ENCODE measurements around the gene CD9.

Gene CD9

DNA sequence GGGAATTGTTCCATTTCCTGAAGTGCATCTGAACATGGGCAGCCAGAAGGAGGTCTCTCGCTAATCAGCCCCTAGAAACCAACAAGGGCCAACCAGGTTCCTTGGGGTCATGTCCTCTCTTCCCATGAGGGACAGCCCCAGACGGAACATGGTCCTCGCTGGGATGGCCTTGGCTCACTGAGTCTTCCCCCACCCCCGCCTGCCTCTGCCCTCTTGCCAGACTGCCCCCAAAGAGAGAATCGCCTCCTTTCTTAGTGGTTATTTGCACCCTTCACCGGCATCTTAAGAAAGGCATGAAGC is 36.4 kb downstream of the CD9 start:
- Histone ChIP-seq H3K4me3 (ENCODE audit: low read depth in 1 of 2, low read length in 2 of 2) (no peak overlapping the region), H3K27ac (ENCODE audit: low read depth, low read length) (no peak overlapping the region), H3K4me1 (ENCODE audit: control insufficient read depth in 1 of 2, insufficient read depth in 2 of 2, low read length in 2 of 2) (peaks cover 52% of the 10 kb centered on the region in 2 donors), H3K36me3 (ENCODE audit: control insufficient read depth in 1 of 2, insufficient read depth in 2 of 2, low read length in 2 of 2) (peaks cover 22 to 43% of the 10 kb centered on the region in 2 donors), H3K9me3 (ENCODE audit: control insufficient read depth in 1 of 2, low read length in 2 of 2) (no peaks in the 10 kb centered on the region), H3K27me3 (ENCODE audit: control insufficient read depth in 1 of 2, insufficient read depth in 2 of 2, low read length in 2 of 2) (no peaks in the 10 kb centered on the region), H3K9ac (ENCODE audit: low read depth in 1 of 2, low read length in 2 of 2) (no peak overlapping the region)

DNA sequence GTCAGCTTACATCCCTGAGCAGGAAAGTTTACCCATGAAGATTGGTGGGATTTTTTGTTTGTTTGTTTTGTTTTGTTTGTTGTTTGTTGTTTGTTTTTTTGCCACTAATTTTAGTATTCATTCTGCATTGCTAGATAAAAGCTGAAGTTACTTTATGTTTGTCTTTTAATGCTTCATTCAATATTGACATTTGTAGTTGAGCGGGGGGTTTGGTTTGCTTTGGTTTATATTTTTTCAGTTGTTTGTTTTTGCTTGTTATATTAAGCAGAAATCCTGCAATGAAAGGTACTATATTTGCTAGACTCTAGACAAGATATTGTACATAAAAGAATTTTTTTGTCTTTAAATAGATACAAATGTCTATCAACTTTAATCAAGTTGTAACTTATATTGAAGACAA is 37.6 kb downstream of the CD9 start:
- no peak overlapping the region for H3K27ac ChIP-seq (ENCODE audit: low read depth, low read length)
- H3K36me3 ChIP-seq (ENCODE audit: control insufficient read depth in 1 of 2, insufficient read depth in 2 of 2, low read length in 2 of 2) = peaks cover 22 to 43% of the 10 kb centered on the region in 2 donors
- peaks cover 43 to 46% of the 10 kb centered on the region in 2 donors for H3K4me1 ChIP-seq (ENCODE audit: control insufficient read depth in 1 of 2, insufficient read depth in 2 of 2, low read length in 2 of 2)
- no peak overlapping the region for H3K9ac ChIP-seq (ENCODE audit: low read depth in 1 of 2, low read length in 2 of 2)
- no peaks in the 10 kb centered on the region for H3K9me3 ChIP-seq (ENCODE audit: control insufficient read depth in 1 of 2, low read length in 2 of 2)
- no peaks in the 10 kb centered on the region for H3K27me3 ChIP-seq (ENCODE audit: control insufficient read depth in 1 of 2, insufficient read depth in 2 of 2, low read length in 2 of 2)
- no peak overlapping the region for H3K4me3 ChIP-seq (ENCODE audit: low read depth in 1 of 2, low read length in 2 of 2)

DNA sequence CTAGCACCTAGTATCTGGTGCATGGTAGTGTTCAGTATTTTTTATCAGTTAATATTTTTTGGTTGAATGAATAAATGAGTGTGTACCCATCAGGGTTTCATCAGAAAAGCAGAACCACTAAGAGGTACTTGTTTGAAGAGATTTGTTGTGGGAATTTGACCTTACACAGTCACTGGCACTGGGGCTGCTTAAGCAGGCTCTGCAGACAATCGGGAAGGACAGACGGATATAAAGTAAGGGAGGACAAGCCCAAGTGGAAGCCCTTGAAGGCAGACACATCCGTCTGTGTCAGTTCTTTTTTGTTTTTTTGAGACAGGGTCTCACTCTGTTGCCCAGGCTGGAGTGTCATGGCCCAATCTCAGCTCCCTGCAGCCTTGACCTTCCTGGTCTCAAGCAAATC is 38.7 kb downstream of the CD9 start:
- Histone ChIP-seq H3K4me3 (ENCODE audit: low read depth in 1 of 2, low read length in 2 of 2) (no peak overlapping the region), H3K36me3 (ENCODE audit: control insufficient read depth in 1 of 2, insufficient read depth in 2 of 2, low read length in 2 of 2) (peaks cover 22 to 36% of the 10 kb centered on the region in 2 donors), H3K4me1 (ENCODE audit: control insufficient read depth in 1 of 2, insufficient read depth in 2 of 2, low read length in 2 of 2) (peaks cover 32 to 36% of the 10 kb centered on the region in 2 donors), H3K9me3 (ENCODE audit: control insufficient read depth in 1 of 2, low read length in 2 of 2) (no peaks in the 10 kb centered on the region), H3K27me3 (ENCODE audit: control insufficient read depth in 1 of 2, insufficient read depth in 2 of 2, low read length in 2 of 2) (no peaks in the 10 kb centered on the region), H3K9ac (ENCODE audit: low read depth in 1 of 2, low read length in 2 of 2) (no peak overlapping the region), H3K27ac (ENCODE audit: low read depth, low read length) (no peak overlapping the region)

DNA sequence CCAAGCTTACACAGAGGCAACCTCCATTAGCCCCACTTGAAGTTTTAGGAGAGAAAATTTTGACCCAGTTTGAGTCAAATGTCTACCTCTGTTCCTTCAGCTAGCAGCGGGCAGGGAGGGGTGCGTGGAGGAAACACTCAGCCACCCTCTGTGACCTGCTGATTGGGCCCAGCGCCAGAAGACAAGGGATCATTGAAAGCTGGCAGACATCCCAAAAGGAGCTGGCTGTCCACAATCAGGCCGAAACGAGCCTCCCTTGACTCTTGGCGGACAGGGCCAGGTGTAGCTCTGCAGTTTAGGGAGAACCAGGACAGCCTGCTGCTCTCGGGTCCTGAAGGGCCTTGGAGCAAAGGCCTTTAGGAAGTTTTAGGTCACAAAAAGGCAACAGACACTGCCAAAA is 41.3 kb downstream of the CD9 start:
- no peaks in the 10 kb centered on the region for H3K9me3 ChIP-seq (ENCODE audit: control insufficient read depth in 1 of 2, low read length in 2 of 2)
- no peaks in the 10 kb centered on the region for H3K27me3 ChIP-seq (ENCODE audit: control insufficient read depth in 1 of 2, insufficient read depth in 2 of 2, low read length in 2 of 2)
- no peak overlapping the region for H3K4me3 ChIP-seq (ENCODE audit: low read depth in 1 of 2, low read length in 2 of 2)
- no peak overlapping the region for H3K9ac ChIP-seq (ENCODE audit: low read depth in 1 of 2, low read length in 2 of 2)
- H3K27ac ChIP-seq (ENCODE audit: low read depth, low read length) = no peak overlapping the region
- peaks cover 11 to 13% of the 10 kb centered on the region in 2 donors for H3K4me1 ChIP-seq (ENCODE audit: control insufficient read depth in 1 of 2, insufficient read depth in 2 of 2, low read length in 2 of 2)
- H3K36me3 ChIP-seq (ENCODE audit: control insufficient read depth in 1 of 2, insufficient read depth in 2 of 2, low read length in 2 of 2) = peaks cover 18% of the 10 kb centered on the region in 2 donors

DNA sequence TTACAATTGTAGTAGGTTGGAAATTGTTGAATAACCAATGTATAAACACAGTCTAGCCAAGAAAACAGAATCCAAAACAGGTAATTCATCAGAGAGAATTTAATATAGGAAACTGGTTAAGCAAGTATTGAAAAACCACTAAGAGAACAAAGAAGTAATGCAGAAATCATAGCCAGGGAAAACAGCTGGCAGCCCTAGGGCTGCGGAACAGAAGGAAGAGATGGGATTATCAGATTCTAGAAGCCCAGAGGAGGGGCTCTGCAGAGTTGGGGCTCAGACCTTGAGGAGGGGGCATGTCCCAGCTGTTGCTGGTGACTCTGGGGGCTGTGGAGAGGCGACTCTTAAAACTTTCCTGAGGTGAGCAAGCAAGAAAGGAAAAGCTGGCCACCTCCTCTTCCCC is 49.4 kb downstream of the CD9 start:
- Histone ChIP-seq H3K9me3 (ENCODE audit: control insufficient read depth in 1 of 2, low read length in 2 of 2) (no peaks in the 10 kb centered on the region), H3K4me1 (ENCODE audit: control insufficient read depth in 1 of 2, insufficient read depth in 2 of 2, low read length in 2 of 2) (no peaks in the 10 kb centered on the region), H3K27me3 (ENCODE audit: control insufficient read depth in 1 of 2, insufficient read depth in 2 of 2, low read length in 2 of 2) (no peaks in the 10 kb centered on the region), H3K27ac (ENCODE audit: low read depth, low read length) (no peak overlapping the region), H3K36me3 (ENCODE audit: control insufficient read depth in 1 of 2, insufficient read depth in 2 of 2, low read length in 2 of 2) (no peaks in the 10 kb centered on the region), H3K4me3 (ENCODE audit: low read depth in 1 of 2, low read length in 2 of 2) (no peak overlapping the region), H3K9ac (ENCODE audit: low read depth in 1 of 2, low read length in 2 of 2) (no peak overlapping the region)

DNA sequence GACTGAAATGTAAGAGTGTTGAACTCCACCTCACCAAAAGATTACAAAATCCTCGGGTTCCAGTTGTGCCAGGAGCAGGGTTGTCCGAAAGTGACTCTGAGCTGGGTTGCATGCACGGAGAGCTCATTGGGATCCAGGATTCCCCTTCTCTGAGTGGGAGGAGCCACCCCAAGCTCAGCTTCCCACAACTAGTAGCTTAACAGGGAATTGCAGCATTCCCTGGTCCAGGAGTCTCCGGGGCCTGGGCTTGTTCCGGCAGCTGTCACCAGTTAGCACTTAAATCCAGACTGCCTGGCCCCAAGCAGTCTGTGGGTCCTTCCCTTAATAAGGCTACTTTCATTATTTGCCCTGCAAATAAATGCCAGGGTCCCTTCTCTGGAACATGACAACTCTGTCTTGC is 50.1 kb downstream of the CD9 start:
- Histone ChIP-seq H3K9ac (ENCODE audit: low read depth in 1 of 2, low read length in 2 of 2) (no peak overlapping the region), H3K36me3 (ENCODE audit: control insufficient read depth in 1 of 2, insufficient read depth in 2 of 2, low read length in 2 of 2) (no peaks in the 10 kb centered on the region), H3K27me3 (ENCODE audit: control insufficient read depth in 1 of 2, insufficient read depth in 2 of 2, low read length in 2 of 2) (no peaks in the 10 kb centered on the region), H3K4me1 (ENCODE audit: control insufficient read depth in 1 of 2, insufficient read depth in 2 of 2, low read length in 2 of 2) (no peaks in the 10 kb centered on the region), H3K4me3 (ENCODE audit: low read depth in 1 of 2, low read length in 2 of 2) (no peak overlapping the region), H3K27ac (ENCODE audit: low read depth, low read length) (no peak overlapping the region), H3K9me3 (ENCODE audit: control insufficient read depth in 1 of 2, low read length in 2 of 2) (no peaks in the 10 kb centered on the region)

DNA sequence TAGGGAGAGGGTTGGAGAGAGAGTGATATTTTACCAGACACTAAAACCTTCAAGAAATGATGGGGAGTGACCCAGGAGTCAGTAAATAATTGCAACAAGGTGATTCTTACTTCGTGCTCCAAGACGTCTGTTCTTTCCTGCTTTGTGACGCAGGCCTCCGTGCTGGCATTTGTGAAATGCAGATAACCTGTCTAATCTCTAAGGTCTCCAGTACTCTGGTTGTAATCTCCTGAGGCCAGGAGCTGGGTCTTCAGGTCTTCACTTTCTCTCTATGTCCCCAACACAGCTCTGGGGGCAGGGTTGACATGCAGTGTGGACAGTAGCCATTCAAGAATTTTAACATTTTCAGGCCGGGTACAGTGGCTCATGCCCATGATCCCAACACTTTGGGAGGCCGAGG is 53.1 kb downstream of the CD9 start:
- no peak overlapping the region for H3K9ac ChIP-seq (ENCODE audit: low read depth in 1 of 2, low read length in 2 of 2)
- no peaks in the 10 kb centered on the region for H3K27me3 ChIP-seq (ENCODE audit: control insufficient read depth in 1 of 2, insufficient read depth in 2 of 2, low read length in 2 of 2)
- H3K27ac ChIP-seq (ENCODE audit: low read depth, low read length) = no peak overlapping the region
- peaks cover 0 to 1% of the 10 kb centered on the region in 2 donors for H3K9me3 ChIP-seq (ENCODE audit: control insufficient read depth in 1 of 2, low read length in 2 of 2)
- no peaks in the 10 kb centered on the region for H3K4me1 ChIP-seq (ENCODE audit: control insufficient read depth in 1 of 2, insufficient read depth in 2 of 2, low read length in 2 of 2)
- H3K4me3 ChIP-seq (ENCODE audit: low read depth in 1 of 2, low read length in 2 of 2) = no peak overlapping the region
- no peaks in the 10 kb centered on the region for H3K36me3 ChIP-seq (ENCODE audit: control insufficient read depth in 1 of 2, insufficient read depth in 2 of 2, low read length in 2 of 2)

DNA sequence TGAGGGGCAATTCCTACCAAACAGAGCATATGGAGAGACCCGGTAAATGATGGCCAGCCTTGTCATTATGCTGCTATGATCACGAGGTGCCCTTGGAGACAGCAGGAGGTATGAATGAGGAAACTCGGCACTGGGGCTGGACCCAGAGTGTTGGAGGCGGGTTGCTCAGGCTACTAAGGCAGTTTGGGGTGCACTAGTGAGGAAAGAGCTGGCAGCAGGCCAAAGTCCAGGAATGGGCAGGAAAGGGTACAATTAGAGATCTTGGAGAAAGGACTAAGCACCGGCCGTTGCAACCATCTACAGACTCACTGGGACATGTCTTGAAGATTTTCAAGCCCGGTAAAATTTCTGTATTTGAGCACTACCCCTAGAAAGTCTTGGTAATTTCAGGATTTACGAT is 54.3 kb downstream of the CD9 start:
- H3K4me3 ChIP-seq (ENCODE audit: low read depth in 1 of 2, low read length in 2 of 2) = no peak overlapping the region
- H3K27me3 ChIP-seq (ENCODE audit: control insufficient read depth in 1 of 2, insufficient read depth in 2 of 2, low read length in 2 of 2) = no peaks in the 10 kb centered on the region
- H3K27ac ChIP-seq (ENCODE audit: low read depth, low read length) = no peak overlapping the region
- peaks cover 0 to 6% of the 10 kb centered on the region in 2 donors for H3K9me3 ChIP-seq (ENCODE audit: control insufficient read depth in 1 of 2, low read length in 2 of 2)
- no peaks in the 10 kb centered on the region for H3K36me3 ChIP-seq (ENCODE audit: control insufficient read depth in 1 of 2, insufficient read depth in 2 of 2, low read length in 2 of 2)
- H3K4me1 ChIP-seq (ENCODE audit: control insufficient read depth in 1 of 2, insufficient read depth in 2 of 2, low read length in 2 of 2) = no peaks in the 10 kb centered on the region
- H3K9ac ChIP-seq (ENCODE audit: low read depth in 1 of 2, low read length in 2 of 2) = no peak overlapping the region

DNA sequence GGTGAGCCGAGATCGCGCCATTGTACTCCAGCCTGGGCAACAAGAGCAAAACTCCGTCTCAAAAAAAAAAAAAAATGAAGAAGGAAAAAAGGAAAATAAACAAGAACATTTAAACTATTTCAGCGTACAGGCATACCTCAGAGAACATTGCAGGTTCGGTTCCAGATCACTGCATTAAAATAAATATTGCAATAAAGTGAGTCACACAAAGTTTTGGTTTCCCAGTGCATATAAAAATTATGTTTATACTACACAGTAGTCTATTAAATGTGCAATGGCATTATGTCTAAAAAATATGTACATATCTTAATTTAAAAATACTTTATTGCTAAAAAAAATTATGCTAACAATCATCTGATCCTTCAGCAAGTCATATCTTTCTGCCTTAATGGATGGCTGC is 56.8 kb downstream of the CD9 start:
- peaks cover 0 to 6% of the 10 kb centered on the region in 2 donors for H3K9me3 ChIP-seq (ENCODE audit: control insufficient read depth in 1 of 2, low read length in 2 of 2)
- H3K27me3 ChIP-seq (ENCODE audit: control insufficient read depth in 1 of 2, insufficient read depth in 2 of 2, low read length in 2 of 2) = no peaks in the 10 kb centered on the region
- H3K9ac ChIP-seq (ENCODE audit: low read depth in 1 of 2, low read length in 2 of 2) = no peak overlapping the region
- peaks cover 0 to under 1% of the 10 kb centered on the region in 2 donors for H3K4me1 ChIP-seq (ENCODE audit: control insufficient read depth in 1 of 2, insufficient read depth in 2 of 2, low read length in 2 of 2)
- H3K4me3 ChIP-seq (ENCODE audit: low read depth in 1 of 2, low read length in 2 of 2) = no peak overlapping the region
- H3K27ac ChIP-seq (ENCODE audit: low read depth, low read length) = no peak overlapping the region
- H3K36me3 ChIP-seq (ENCODE audit: control insufficient read depth in 1 of 2, insufficient read depth in 2 of 2, low read length in 2 of 2) = no peaks in the 10 kb centered on the region

DNA sequence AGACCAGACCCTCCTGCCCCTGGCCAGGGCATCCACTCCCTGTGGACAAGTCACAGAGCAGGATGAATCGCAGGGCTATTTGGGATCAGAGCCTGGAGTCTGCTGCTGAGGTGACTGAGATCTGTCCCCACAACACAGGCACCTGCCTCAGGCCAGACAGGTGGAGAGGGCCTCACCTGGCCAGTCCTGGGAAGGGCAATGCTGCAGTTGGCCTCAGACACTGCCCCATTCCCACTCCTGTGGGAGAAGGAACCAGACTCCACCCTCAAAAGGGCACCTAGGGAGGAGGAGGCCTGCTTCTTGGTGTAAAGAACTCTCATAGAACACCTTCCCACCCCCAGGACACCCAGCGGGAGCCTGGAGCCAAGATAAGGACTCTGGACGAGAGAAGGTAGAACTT is 62.0 kb downstream of the CD9 start:
- no peak overlapping the region for H3K4me3 ChIP-seq (ENCODE audit: low read depth in 1 of 2, low read length in 2 of 2)
- H3K36me3 ChIP-seq (ENCODE audit: control insufficient read depth in 1 of 2, insufficient read depth in 2 of 2, low read length in 2 of 2) = no peaks in the 10 kb centered on the region
- no peak overlapping the region for H3K9ac ChIP-seq (ENCODE audit: low read depth in 1 of 2, low read length in 2 of 2)
- peaks cover 0 to 6% of the 10 kb centered on the region in 2 donors for H3K9me3 ChIP-seq (ENCODE audit: control insufficient read depth in 1 of 2, low read length in 2 of 2)
- H3K4me1 ChIP-seq (ENCODE audit: control insufficient read depth in 1 of 2, insufficient read depth in 2 of 2, low read length in 2 of 2) = peaks cover 9 to 18% of the 10 kb centered on the region in 2 donors
- no peaks in the 10 kb centered on the region for H3K27me3 ChIP-seq (ENCODE audit: control insufficient read depth in 1 of 2, insufficient read depth in 2 of 2, low read length in 2 of 2)
- H3K27ac ChIP-seq (ENCODE audit: low read depth, low read length) = no peak overlapping the region

DNA sequence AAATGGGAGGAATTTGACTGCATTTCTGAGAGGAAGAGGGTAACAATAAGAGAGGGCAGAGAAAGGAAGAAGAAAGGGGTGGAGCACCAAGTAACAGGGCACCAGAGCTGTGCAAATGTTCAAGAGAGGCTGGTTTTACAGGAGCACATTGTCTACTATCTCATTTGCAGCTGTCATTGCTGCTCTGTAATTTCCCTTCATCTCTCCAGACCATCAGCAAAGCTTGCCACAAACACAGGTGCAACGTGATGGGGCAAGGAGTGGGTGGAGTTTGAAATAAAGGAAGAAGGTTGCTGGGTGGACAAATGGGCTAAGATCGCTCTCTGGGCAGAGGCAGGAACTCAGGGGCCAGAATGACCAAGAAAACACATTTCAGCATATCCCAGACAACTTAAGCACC is 62.4 kb downstream of the CD9 start:
- no peak overlapping the region for H3K9ac ChIP-seq (ENCODE audit: low read depth in 1 of 2, low read length in 2 of 2)

More for the DNA sequence above, 62.4 kb downstream of the CD9 start:
- Histone ChIP-seq H3K36me3 (ENCODE audit: control insufficient read depth in 1 of 2, insufficient read depth in 2 of 2, low read length in 2 of 2) (no peaks in the 10 kb centered on the region), H3K4me3 (ENCODE audit: low read depth in 1 of 2, low read length in 2 of 2) (no peak overlapping the region), H3K4me1 (ENCODE audit: control insufficient read depth in 1 of 2, insufficient read depth in 2 of 2, low read length in 2 of 2) (peaks cover 9 to 18% of the 10 kb centered on the region in 2 donors), H3K27me3 (ENCODE audit: control insufficient read depth in 1 of 2, insufficient read depth in 2 of 2, low read length in 2 of 2) (no peaks in the 10 kb centered on the region), H3K9me3 (ENCODE audit: control insufficient read depth in 1 of 2, low read length in 2 of 2) (peaks cover 0 to 6% of the 10 kb centered on the region in 2 donors), H3K27ac (ENCODE audit: low read depth, low read length) (no peak overlapping the region)

All from duodenal mucosa (tissue), 2 donors.